Muscle layer of colon (tissue), 2 donors: Measurements from ENCODE around the gene C11orf97.
"Not testable (repeated sequence)": the region's sequence is repeated elsewhere in the genome, so short reads cannot be mapped to it uniquely, and the experiment has no call there.

Experiments used
- H3K27ac ChIP-seq: one replicate; pipeline ENCODE4 v1.7.0; 2013; ENCODE audit warnings: low read depth, mild to moderate bottlenecking, low read length, moderate library complexity
- H3K27me3 ChIP-seq, 2 donors: one replicate each; pipeline ENCODE4 v1.7.0; 2013; ENCODE audit warnings: low read length in 2 of 2, mild to moderate bottlenecking in 2 of 2; ENCODE audit not compliant: insufficient read depth in 2 of 2, control insufficient read depth in 1 of 2
- H3K36me3 ChIP-seq: one replicate; pipeline ENCODE4 v1.7.0; 2013; ENCODE audit warnings: mild to moderate bottlenecking, low read length; ENCODE audit not compliant: insufficient read depth
- H3K4me1 ChIP-seq: one replicate; pipeline ENCODE4 v1.7.0; 2013; ENCODE audit warnings: mild to moderate bottlenecking, low read length; ENCODE audit not compliant: insufficient read depth
- H3K4me3 ChIP-seq, 2 donors: one replicate each; pipeline ENCODE4 v1.7.0; 2013; ENCODE audit warnings: low read length in 2 of 2, low read depth in 1 of 2, mild to moderate bottlenecking in 1 of 2, moderate library complexity in 1 of 2
- H3K9ac ChIP-seq: one replicate; pipeline ENCODE4 v1.7.0; 2013; ENCODE audit warnings: low read length
- H3K9me3 ChIP-seq: one replicate; pipeline ENCODE4 v1.7.0; 2013; ENCODE audit warnings: mild to moderate bottlenecking, low read length
- donor health status: abdominal sarcoma.
- donor health status: Adenocarcinoma of cecum.

Gene C11orf97

GRCh38 chr11:94504689-94505293 lies 7.5 kb upstream of the C11orf97 start:
- Histone ChIP-seq H3K9ac (no peak overlapping the region), H3K27me3 (no peaks in the 10 kb centered on the region), H3K4me1 (no peaks in the 10 kb centered on the region), H3K36me3 (peaks cover 7% of the 10 kb centered on the region), H3K9me3 (no peaks in the 10 kb centered on the region), H3K4me3 (no peak overlapping the region), H3K27ac (no peak overlapping the region)

GRCh38 chr11:94506513-94506912 lies 5.7 kb upstream of the C11orf97 start:
- H3K9ac ChIP-seq, H3K9me3 ChIP-seq, H3K27ac ChIP-seq, H3K4me3 ChIP-seq, H3K4me1 ChIP-seq, H3K27me3 ChIP-seq, H3K36me3 ChIP-seq: not testable (repeated sequence)

DNA sequence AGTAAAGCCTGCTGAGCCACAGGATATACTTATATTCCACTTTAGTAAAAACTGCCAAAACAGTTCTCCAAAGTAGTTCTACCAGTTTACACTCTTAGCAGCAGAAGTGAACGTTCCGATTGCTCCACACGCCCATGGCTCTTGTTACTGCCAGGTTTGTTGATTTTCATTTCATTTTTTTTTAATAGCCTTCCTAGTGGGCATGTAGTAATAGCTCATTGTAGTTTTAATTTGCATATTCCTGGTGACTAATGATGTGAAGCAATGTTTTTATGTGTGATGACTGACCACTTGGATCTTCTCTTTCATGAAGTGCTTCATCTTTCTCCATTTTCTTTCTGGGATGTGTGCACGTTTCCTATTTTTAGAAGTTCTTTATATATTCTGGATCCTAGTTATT lies 4.8 kb upstream of the C11orf97 start:
- H3K9ac ChIP-seq, result no peak overlapping the region
- no peaks in the 10 kb centered on the region for H3K4me1 ChIP-seq
- no peak overlapping the region for H3K27ac ChIP-seq
- no peaks in the 10 kb centered on the region for H3K9me3 ChIP-seq
- H3K36me3 ChIP-seq, result no peaks in the 10 kb centered on the region
- no peak overlapping the region for H3K4me3 ChIP-seq
- peaks cover 0 to 4% of the 10 kb centered on the region in 2 donors for H3K27me3 ChIP-seq

DNA sequence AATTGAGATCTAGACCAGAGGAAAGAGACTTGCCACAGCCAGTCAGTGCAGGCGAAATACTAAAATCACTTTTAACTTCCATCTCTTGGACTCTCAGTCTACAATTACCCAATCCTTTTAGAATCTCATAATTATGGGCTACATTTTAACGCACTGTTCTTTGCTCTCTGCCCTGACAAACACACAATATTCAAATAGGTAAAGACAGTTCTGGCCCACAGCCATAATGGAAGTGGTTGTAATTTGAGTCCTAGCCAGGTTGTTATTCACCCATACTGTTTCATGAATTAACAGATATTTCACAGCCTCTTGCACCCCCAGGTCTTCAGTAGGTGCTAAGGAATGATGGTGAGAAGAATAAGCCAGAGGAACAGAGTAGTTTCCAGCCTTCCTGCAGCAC lies 830 bp downstream of the C11orf97 start:
- no peaks in the 10 kb centered on the region for H3K36me3 ChIP-seq
- H3K4me3 ChIP-seq, result no peak overlapping the region
- H3K27ac ChIP-seq, result no peak overlapping the region
- no peaks in the 10 kb centered on the region for H3K9me3 ChIP-seq
- no peaks in the 10 kb centered on the region for H3K4me1 ChIP-seq
- H3K9ac ChIP-seq, result no peak overlapping the region
- H3K27me3 ChIP-seq, result peaks cover 0 to 5% of the 10 kb centered on the region in 2 donors

- H3K9me3 ChIP-seq, result no peaks in the 10 kb centered on the region
- H3K36me3 ChIP-seq, result no peaks in the 10 kb centered on the region
- peaks cover 0 to 5% of the 10 kb centered on the region in 2 donors for H3K27me3 ChIP-seq
- no peak overlapping the region for H3K4me3 ChIP-seq
- no peaks in the 10 kb centered on the region for H3K4me1 ChIP-seq
- H3K9ac ChIP-seq, result no peak overlapping the region
- H3K27ac ChIP-seq, result no peak overlapping the region
Measured at GRCh38 chr11:94515398-94515797, 3.1 kb downstream of the C11orf97 start.

GRCh38 chr11:94516725-94517124 lies 4.5 kb downstream of the C11orf97 start:
- Histone ChIP-seq H3K9ac (no peak overlapping the region), H3K27me3 (peaks cover 0 to 5% of the 10 kb centered on the region in 2 donors), H3K36me3 (no peaks in the 10 kb centered on the region), H3K4me3 (no peak overlapping the region), H3K27ac (no peak overlapping the region), H3K4me1 (no peaks in the 10 kb centered on the region), H3K9me3 (no peaks in the 10 kb centered on the region)

GRCh38 chr11:94518300-94518699 lies 6.0 kb downstream of the C11orf97 start:
- Histone ChIP-seq H3K27ac (no peak overlapping the region), H3K9me3 (no peaks in the 10 kb centered on the region), H3K36me3 (no peaks in the 10 kb centered on the region), H3K4me3 (no peak overlapping the region), H3K9ac (no peak overlapping the region), H3K27me3 (no peaks in the 10 kb centered on the region), H3K4me1 (no peaks in the 10 kb centered on the region)

DNA sequence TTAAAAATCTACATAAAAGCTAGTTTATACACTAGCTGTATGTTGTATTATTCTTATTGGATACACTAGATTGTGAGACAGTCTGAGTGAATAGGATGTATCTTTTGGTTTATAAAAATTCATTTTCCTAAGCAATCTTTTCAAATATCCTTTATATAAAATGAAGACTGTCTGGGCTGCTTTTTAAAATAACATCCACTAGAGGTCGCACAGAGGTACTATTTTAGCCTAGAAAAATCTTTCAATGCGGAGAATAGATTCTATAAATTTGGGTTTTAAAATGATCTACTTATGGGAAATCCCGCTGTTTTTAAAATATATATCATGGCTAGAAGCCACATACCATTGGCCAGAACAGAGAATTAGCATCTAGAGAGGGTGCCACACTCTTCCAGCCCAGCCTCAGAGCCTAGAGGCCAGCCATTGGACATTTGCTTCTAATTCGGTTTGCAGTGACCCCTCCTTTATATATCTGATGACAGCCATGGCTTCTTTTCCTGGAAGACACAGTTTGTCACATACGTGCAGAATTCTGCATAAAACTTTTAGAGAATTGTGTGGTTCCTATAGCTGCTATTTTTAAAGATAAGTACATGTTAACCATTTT lies 7.3 kb downstream of the C11orf97 start:
- Histone ChIP-seq H3K27me3 (no peaks in the 10 kb centered on the region), H3K9ac (no peak overlapping the region), H3K4me3 (no peak overlapping the region), H3K9me3 (no peaks in the 10 kb centered on the region), H3K4me1 (no peaks in the 10 kb centered on the region), H3K36me3 (no peaks in the 10 kb centered on the region), H3K27ac (no peak overlapping the region)

GRCh38 chr11:94521684-94522083 lies 9.4 kb downstream of the C11orf97 start:
- H3K27me3 ChIP-seq, result no peaks in the 10 kb centered on the region
- H3K27ac ChIP-seq, result no peak overlapping the region
- H3K9me3 ChIP-seq, result no peaks in the 10 kb centered on the region

GRCh38 chr11:94524341-94524740 lies 12.1 kb downstream of the C11orf97 start:
- no peak overlapping the region for H3K4me3 ChIP-seq
- H3K27me3 ChIP-seq, result no peaks in the 10 kb centered on the region
- H3K36me3 ChIP-seq, result no peaks in the 10 kb centered on the region
- H3K9ac ChIP-seq, result no peak overlapping the region
- H3K27ac ChIP-seq, result no peak overlapping the region
- no peaks in the 10 kb centered on the region for H3K9me3 ChIP-seq
- no peaks in the 10 kb centered on the region for H3K4me1 ChIP-seq

More at GRCh38 chr11:94521684-94522083, 9.4 kb downstream of the C11orf97 start:
- no peak overlapping the region for H3K9ac ChIP-seq
- H3K4me1 ChIP-seq, result no peaks in the 10 kb centered on the region
- no peak overlapping the region for H3K4me3 ChIP-seq
- H3K36me3 ChIP-seq, result no peaks in the 10 kb centered on the region

GRCh38 chr11:94525546-94526324 lies 13.5 kb downstream of the C11orf97 start:
- no peaks in the 10 kb centered on the region for H3K36me3 ChIP-seq
- H3K4me3 ChIP-seq, result no peak overlapping the region
- no peak overlapping the region for H3K27ac ChIP-seq
- no peaks in the 10 kb centered on the region for H3K4me1 ChIP-seq
- no peak overlapping the region for H3K9ac ChIP-seq
- H3K9me3 ChIP-seq, result no peaks in the 10 kb centered on the region
- no peaks in the 10 kb centered on the region for H3K27me3 ChIP-seq
